GM12891 (cell line): ENCODE results near the gene RASSF4.

Source experiments
- DNase-seq: peaks from one replicate; pipeline ENCODE4 v3.0.0; 2011; ENCODE audit warnings: low spot score; ENCODE audit not compliant: insufficient read length
- FAIRE-seq: peaks from 2 replicates; lab custom pipeline; 2011; peaks lifted over from hg19 to GRCh38; lab: Jason Lieb, UNC
- PAX5 ChIP-seq: IDR thresholded peaks from 2 replicates; pipeline ENCODE4 v1.6.1; 2011; ENCODE audit warnings: low read length, moderate library complexity, mild to moderate bottlenecking; ENCODE audit not compliant: insufficient read depth, severe bottlenecking
- POLR2A ChIP-seq: IDR thresholded peaks from 2 replicates; pipeline ENCODE4 v1.6.1; 2011; ENCODE audit warnings: low read depth, low read length, control low read depth
- POLR2AphosphoS5 ChIP-seq: IDR thresholded peaks from 2 replicates; pipeline ENCODE4 v1.6.1; 2011; ENCODE audit warnings: low read depth, low read length, control low read depth
- POU2F2 ChIP-seq: IDR thresholded peaks from 2 replicates; pipeline ENCODE4 v1.6.1; 2011; ENCODE audit warnings: low read depth, mild to moderate bottlenecking, control low read depth, low read length, moderate library complexity
- SPI1 ChIP-seq: IDR thresholded peaks from 2 replicates; pipeline ENCODE4 v1.6.1; 2011; ENCODE audit warnings: low read depth, low read length, control low read depth
- TAF1 ChIP-seq: IDR thresholded peaks from 2 replicates; pipeline ENCODE4 v1.6.1; 2011; ENCODE audit warnings: low read depth, low read length, control low read depth

Gene RASSF4

GRCh38 chr10:45044290-45044689 lies 84.7 kb downstream of the RASSF4 start:
- FAIRE-seq (no peak), DNase-seq (no peak)
- TF ChIP-seq SPI1: no peak
- TF ChIP-seq PAX5: no peak
- TF ChIP-seq POLR2A: no peak
- TF ChIP-seq POLR2AphosphoS5: no peak
- no peak for TF ChIP-seq POU2F2
- TF ChIP-seq TAF1: no peak
